Psoas muscle (tissue), 8 donors: ENCODE data around the gene XCR1. TPM values are rescaled to one million over a fixed set of nuclear protein-coding genes. Genes with fewer than 3 reads are reported as not detected.
"Not testable (repeated sequence)": the region's sequence is repeated elsewhere in the genome, so short reads cannot be mapped to it uniquely, and the experiment has no call there.

ENCODE experiments used
- ATAC-seq, 4 donors: fragments of 200-7000 bp; cut with Tn5 transposase; one replicate each; pipeline ENCODE4 v1.9.1; 2020; ENCODE audit warnings: moderate library complexity in 3 of 4, mild to moderate bottlenecking in 2 of 4
- DNase-seq, 2 donors: peaks; one replicate each; pipeline ENCODE4 v3.0.0-alpha.2; 2020
- H3K27ac ChIP-seq: fragments of 200-600 bp; one replicate; pipeline ENCODE4 v1.8.0; 2022
- H3K27me3 ChIP-seq, 3 donors: fragments of 200-600 bp in 1 of 3; one replicate each; pipeline versions ENCODE4 v1.6.1 to v1.8.0; 2013 to 2022; ENCODE audit warnings: low read length in 2 of 3, mild to moderate bottlenecking in 2 of 3, moderate library complexity in 1 of 3; ENCODE audit not compliant: insufficient read depth in 3 of 3
- H3K36me3 ChIP-seq, 2 donors: fragments of 200-600 bp in 1 of 2; one replicate each; pipeline versions ENCODE4 v1.6.1 to v1.8.0; 2013 to 2022; ENCODE audit warnings: low read depth in 1 of 2, mild to moderate bottlenecking in 1 of 2, moderate library complexity in 1 of 2; ENCODE audit not compliant: insufficient read depth in 1 of 2
- H3K4me1 ChIP-seq: fragments of 200-600 bp; one replicate; pipeline ENCODE4 v1.8.0; 2022
- H3K4me3 ChIP-seq: fragments of 200-600 bp; one replicate; pipeline ENCODE4 v1.8.0; 2022; ENCODE audit warnings: mild to moderate bottlenecking
- H3K9me3 ChIP-seq: fragments of 200-600 bp; one replicate; pipeline ENCODE4 v1.8.0; 2022
- WGBS, 3 donors: extraction: QIAGEN DNeasy Blood & Tissue Kit; methylation state at CpG; one replicate each; pipeline versions ENCODE4 v1.1.6 to v1.1.7; 2013; 5-methylcytosine and 5-hydroxymethylcytosine counted together
- intact Hi-C, 2 donors: fragments of 100-400 bp; cut with DNase I; formaldehyde crosslinking; loops; one replicate each; pipeline versions ENCODE4 v1.11.0 to v1.14.2; 2022
- polyA plus RNA-seq, 3 donors: library from polyadenylated mRNA; stranded (reverse); fragments of 200-250 nt; gene quantifications; one replicate each; pipeline ENCODE4 v1.2.3, GENCODE V29; 2013
- total RNA-seq, 4 donors: library from RNA; stranded (reverse); fragmentation: NEBNext Ultra II Directional in 2 of 4; extraction: Animal tissue kit (Norgen Biotek cat#: 25700) in 2 of 4; gene quantifications; one replicate each; pipeline versions ENCODE4 v1.2.1 to v1.2.4, GENCODE V29; 2021 to 2023
- TF ChIP-seq, protein P1 (sequence below): fragments of 200-600 bp; IDR thresholded peaks from one replicate; pipeline ENCODE4 v1.8.0; 2022; ENCODE audit warnings: antibody characterized with exemption
- donor health status: healthy with polysubstance abuse.
- donor health status: DM: no; HTN: no; CAD: no; lungs with moderate emphysema.
- donor health status: Bipolar disorder and iron deficiency.
- donor health status: healthy.
- donor health status: DM: yes; HTN: yes; CAD: no.
- donor health status: DM: no; HTN: no; CAD: no.
- donor health status: DM: no; HTN: no; CAD: no.
- donor health status: DM: yes; HTN: yes; CAD: no.

The XCR1 gene
- total and polyA plus RNA-seq, 7 donors, result 0.01 to 0.10 (median 0.05) TPM; not detected in 1

DNA sequence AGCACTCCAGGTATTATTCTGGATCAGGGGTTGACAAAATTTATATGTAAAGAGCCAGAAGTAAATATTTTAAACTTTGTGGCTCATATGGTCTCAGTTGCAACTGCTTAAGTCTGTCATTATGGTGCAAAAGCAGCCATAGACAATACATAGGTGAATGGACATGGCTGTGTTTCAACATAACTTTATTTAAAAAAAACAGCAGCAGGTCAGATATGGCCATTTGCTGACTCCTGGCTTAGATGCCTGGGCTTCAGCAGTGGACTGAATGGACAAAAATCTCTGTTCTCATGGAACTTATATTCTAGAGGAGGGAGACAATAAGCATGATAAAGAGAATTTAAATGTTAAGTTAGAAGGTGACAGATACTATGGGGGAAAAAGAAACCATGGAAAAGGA lies 20.0 kb downstream of the XCR1 start:
- TF ChIP-seq, protein P1, sequence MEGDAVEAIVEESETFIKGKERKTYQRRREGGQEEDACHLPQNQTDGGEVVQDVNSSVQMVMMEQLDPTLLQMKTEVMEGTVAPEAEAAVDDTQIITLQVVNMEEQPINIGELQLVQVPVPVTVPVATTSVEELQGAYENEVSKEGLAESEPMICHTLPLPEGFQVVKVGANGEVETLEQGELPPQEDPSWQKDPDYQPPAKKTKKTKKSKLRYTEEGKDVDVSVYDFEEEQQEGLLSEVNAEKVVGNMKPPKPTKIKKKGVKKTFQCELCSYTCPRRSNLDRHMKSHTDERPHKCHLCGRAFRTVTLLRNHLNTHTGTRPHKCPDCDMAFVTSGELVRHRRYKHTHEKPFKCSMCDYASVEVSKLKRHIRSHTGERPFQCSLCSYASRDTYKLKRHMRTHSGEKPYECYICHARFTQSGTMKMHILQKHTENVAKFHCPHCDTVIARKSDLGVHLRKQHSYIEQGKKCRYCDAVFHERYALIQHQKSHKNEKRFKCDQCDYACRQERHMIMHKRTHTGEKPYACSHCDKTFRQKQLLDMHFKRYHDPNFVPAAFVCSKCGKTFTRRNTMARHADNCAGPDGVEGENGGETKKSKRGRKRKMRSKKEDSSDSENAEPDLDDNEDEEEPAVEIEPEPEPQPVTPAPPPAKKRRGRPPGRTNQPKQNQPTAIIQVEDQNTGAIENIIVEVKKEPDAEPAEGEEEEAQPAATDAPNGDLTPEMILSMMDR, result no peak
- peak overlapping the region; percentile 3 for H3K27ac ChIP-seq
- intact Hi-C loops, result loop anchor here in 1 of 2 donors (5.0 kb wide), 1 partner anchor 70 kb away; no protein-coding TSS in a partner anchor

GRCh38 chr3:46006238-46007032 lies 20.8 kb downstream of the XCR1 start:
- peaks cover 15% of the 10 kb centered on the region for H3K4me1 ChIP-seq
- intact Hi-C loops, result loop anchor here in 1 of 2 donors (5.0 kb wide), 1 partner anchor 71 kb away; no protein-coding TSS in a partner anchor
- 45 to 57% (median 57%) methylated on average over 5 of the region's 5 CpGs for WGBS, 3 donors
- H3K9me3 ChIP-seq, result no peaks in the 10 kb centered on the region
- TF ChIP-seq, protein P1, result no peak
- peak; percentile 23 to 63 (median 44) for ATAC-seq
- no peaks in the 10 kb centered on the region for H3K36me3 ChIP-seq
- peak overlapping the region; percentile 3 for H3K27ac ChIP-seq
- no peak overlapping the region for H3K4me3 ChIP-seq
- DNase-seq, result no peak
- no peaks in the 10 kb centered on the region for H3K27me3 ChIP-seq

More for the DNA sequence above, 20.0 kb downstream of the XCR1 start:
- Histone ChIP-seq H3K36me3 (no peaks in the 10 kb centered on the region), H3K27me3 (no peaks in the 10 kb centered on the region), H3K4me3 (no peak overlapping the region), H3K4me1 (peaks cover 15% of the 10 kb centered on the region), H3K9me3 (no peaks in the 10 kb centered on the region)
- ATAC-seq (no peak), DNase-seq (no peak)

- H3K27me3 ChIP-seq, ATAC-seq, H3K4me3 ChIP-seq, intact Hi-C loops, H3K27ac ChIP-seq, H3K9me3 ChIP-seq, H3K36me3 ChIP-seq, DNase-seq: not testable (repeated sequence)
- H3K4me1 ChIP-seq, result peaks cover 15% of the 10 kb centered on the region
Measured at GRCh38 chr3:46003706-46004105, 23.6 kb downstream of the XCR1 start.

GRCh38 chr3:46001178-46001577 lies 26.1 kb downstream of the XCR1 start:
- Histone ChIP-seq H3K27me3 (no peaks in the 10 kb centered on the region), H3K36me3 (no peaks in the 10 kb centered on the region), H3K4me1 (peaks cover 3% of the 10 kb centered on the region), H3K4me3 (no peak overlapping the region), H3K27ac (no peak overlapping the region), H3K9me3 (no peaks in the 10 kb centered on the region)
- intact Hi-C loops, result no loop called here
- DNase-seq (no peak), ATAC-seq (no peak)
- TF ChIP-seq, protein P1, result no peak
- 81 to 91% (median 83%) methylated on average over 2 of the region's 2 CpGs for WGBS, 3 donors

GRCh38 chr3:45997942-45998341 lies 29.3 kb downstream of the XCR1 start:
- 46 to 75% (median 61%) methylated on average over 2 of the region's 2 CpGs for WGBS, 3 donors
- H3K27me3 ChIP-seq, result no peaks in the 10 kb centered on the region
- no peak for ATAC-seq
- H3K9me3 ChIP-seq, result no peaks in the 10 kb centered on the region
- H3K4me3 ChIP-seq, result no peak overlapping the region
- H3K27ac ChIP-seq, result no peak overlapping the region
- TF ChIP-seq, protein P1, result no peak
- H3K36me3 ChIP-seq, result no peaks in the 10 kb centered on the region
- no peak for DNase-seq
- intact Hi-C loops, result loop anchor here (5.0 kb wide), 3 partner anchors 56 to 64 kb away; partner anchors contain the start of gene CXCR6 (in 1 of the 2)
- H3K4me1 ChIP-seq, result peaks cover 21% of the 10 kb centered on the region

- DNase-seq, H3K27ac ChIP-seq, H3K4me3 ChIP-seq, H3K36me3 ChIP-seq, H3K9me3 ChIP-seq, H3K27me3 ChIP-seq, ATAC-seq: not testable (repeated sequence)
- whole genome bisulfite sequencing, 3 donors, result 92 to 95% (median 95%) methylated on average over 19 of the region's 19 CpGs
- peaks cover 26% of the 10 kb centered on the region for H3K4me1 ChIP-seq
- intact Hi-C loops, result loop anchor here (5.0 kb wide), 3 partner anchors 55 to 65 kb away; partner anchors contain the start of gene CXCR6 (in 1 of the 2)
Measured at GRCh38 chr3:45997499-45997898, 29.8 kb downstream of the XCR1 start.
